Measurements from ENCODE around the gene CFAP70. TPM values are rescaled to one million over a fixed set of nuclear protein-coding genes. Genes with fewer than 3 reads are reported as not detected.

Gene CFAP70
- total RNA-seq, 1 experiment from 2014 or later = 0.39 TPM

GRCh38 chr10:73296946-73297345 lies 61.7 kb downstream of the CFAP70 start:
- TF ChIP-seq CTCF (IDR thresholded peaks at IDR 0.05; ENCODE audit: insufficient read depth in 1 of 2, low read depth in 1 of 2, low read length in 1 of 2, severe bottlenecking in 1 of 2, unreplicated experiment in 1 of 2) = no peak
- Mint-ChIP-seq H3K9me3 (ENCODE audit: unreplicated experiment) (no peaks in the 10 kb centered on the region), H3K4me3 (ENCODE audit: unreplicated experiment) (no peak overlapping the region), H3K27me3 (ENCODE audit: insufficient read depth, unreplicated experiment) (peaks cover 20% of the 10 kb centered on the region), H3K4me1 (ENCODE audit: low read depth, unreplicated experiment) (no peaks in the 10 kb centered on the region), H3K27ac (ENCODE audit: unreplicated experiment) (no peak overlapping the region), H3K36me3 (ENCODE audit: insufficient read depth, unreplicated experiment) (no peaks in the 10 kb centered on the region)
- DNase-seq = no peak
- CTCF ChIA-PET = no interaction called here
- intact Hi-C loops (cut with micrococcal nuclease; ENCODE audit: unreplicated experiment) = no loop called here
- POLR2A ChIA-PET = no interaction called here
- no TSS peak for BruUV-seq (replicated peaks)
- Histone ChIP-seq H3K36me3 (ENCODE audit: control insufficient read depth, insufficient read depth, low read length) (no peaks in the 10 kb centered on the region), H3K4me3 (ENCODE audit: low read depth, low read length) (no peak overlapping the region), H3K27me3 (replicated peaks; ENCODE audit: control insufficient read depth, insufficient read depth, low read length) (no peaks in the 10 kb centered on the region), H3K9me3 (no peaks in the 10 kb centered on the region), H3K4me1 (no peaks in the 10 kb centered on the region)

- POLR2A ChIA-PET = interaction anchor here (0.6 kb wide), 1 partner anchor 1848 kb away, joined by 3 read pairs; no protein-coding TSS in a partner anchor
These were observed 65.2 kb downstream of the CFAP70 start for GRCh38 chr10:73293461-73293860.

GRCh38 chr10:73289958-73290357 lies 68.7 kb downstream of the CFAP70 start:
- H3K27ac Mint-ChIP-seq (ENCODE audit: unreplicated experiment) = no peak overlapping the region
- Histone ChIP-seq H3K4me3 (ENCODE audit: low read depth, low read length) (no peak overlapping the region), H3K27me3 (replicated peaks; ENCODE audit: control insufficient read depth, insufficient read depth, low read length) (no peaks in the 10 kb centered on the region; the same call in 1 of the 2 replicates), H3K4me1 (no peaks in the 10 kb centered on the region), H3K36me3 (ENCODE audit: control insufficient read depth, insufficient read depth, low read length) (no peaks in the 10 kb centered on the region), H3K9me3 (peaks cover 5% of the 10 kb centered on the region; the same call in 1 of the 2 replicates)
- CTCF ChIA-PET = no interaction called here
- H3K36me3 Mint-ChIP-seq (ENCODE audit: insufficient read depth, unreplicated experiment) = no peaks in the 10 kb centered on the region
- POLR2A ChIA-PET = no interaction called here
- H3K4me1 Mint-ChIP-seq (ENCODE audit: low read depth, unreplicated experiment) = no peaks in the 10 kb centered on the region
- no peak overlapping the region for H3K4me3 Mint-ChIP-seq (ENCODE audit: unreplicated experiment)
- BruUV-seq (replicated peaks) = no TSS peak
- peaks cover 19% of the 10 kb centered on the region for H3K9me3 Mint-ChIP-seq (ENCODE audit: unreplicated experiment)
- peaks cover 11% of the 10 kb centered on the region for H3K27me3 Mint-ChIP-seq (ENCODE audit: insufficient read depth, unreplicated experiment)
- no peak for DNase-seq
- TF ChIP-seq CTCF (IDR thresholded peaks at IDR 0.05; ENCODE audit: insufficient read depth in 1 of 2, low read depth in 1 of 2, low read length in 1 of 2, severe bottlenecking in 1 of 2, unreplicated experiment in 1 of 2) = no peak
- intact Hi-C loops (cut with micrococcal nuclease; ENCODE audit: unreplicated experiment) = no loop called here

More at GRCh38 chr10:73293461-73293860, 65.2 kb downstream of the CFAP70 start:
- CTCF ChIA-PET = no interaction called here
- no peaks in the 10 kb centered on the region for H3K4me1 Mint-ChIP-seq (ENCODE audit: low read depth, unreplicated experiment)
- Histone ChIP-seq H3K4me1 (no peaks in the 10 kb centered on the region), H3K9me3 (peaks cover 5% of the 10 kb centered on the region; the same call in 1 of the 2 replicates), H3K36me3 (ENCODE audit: control insufficient read depth, insufficient read depth, low read length) (no peaks in the 10 kb centered on the region), H3K27me3 (replicated peaks; ENCODE audit: control insufficient read depth, insufficient read depth, low read length) (no peaks in the 10 kb centered on the region; the same call in 1 of the 2 replicates), H3K4me3 (ENCODE audit: low read depth, low read length) (no peak overlapping the region)
- intact Hi-C loops (cut with micrococcal nuclease; ENCODE audit: unreplicated experiment) = no loop called here
- H3K27me3 Mint-ChIP-seq (ENCODE audit: insufficient read depth, unreplicated experiment) = peaks cover 21% of the 10 kb centered on the region
- DNase-seq = no peak
- no peak for TF ChIP-seq CTCF (IDR thresholded peaks at IDR 0.05; ENCODE audit: insufficient read depth in 1 of 2, low read depth in 1 of 2, low read length in 1 of 2, severe bottlenecking in 1 of 2, unreplicated experiment in 1 of 2)
- BruUV-seq (replicated peaks) = no TSS peak
- H3K27ac Mint-ChIP-seq (ENCODE audit: unreplicated experiment) = no peak overlapping the region
- no peaks in the 10 kb centered on the region for H3K36me3 Mint-ChIP-seq (ENCODE audit: insufficient read depth, unreplicated experiment)
- H3K9me3 Mint-ChIP-seq (ENCODE audit: unreplicated experiment) = peaks cover 19% of the 10 kb centered on the region
- H3K4me3 Mint-ChIP-seq (ENCODE audit: unreplicated experiment) = no peak overlapping the region
